HG02610 (cell line): ENCODE results near the gene PRAMEF10.
"Not testable (repeated sequence)": the region's sequence is repeated elsewhere in the genome, so short reads cannot be mapped to it uniquely, and the experiment has no call there.

ENCODE experiments used
- ATAC-seq: cut with Tn5 transposase; IDR thresholded peaks from one replicate; pipeline ENCODE4 v1.9.1; 2021; ENCODE audit warnings: mild to moderate bottlenecking, moderate library complexity; ENCODE audit not compliant: unreplicated experiment

Gene PRAMEF10, protein sequence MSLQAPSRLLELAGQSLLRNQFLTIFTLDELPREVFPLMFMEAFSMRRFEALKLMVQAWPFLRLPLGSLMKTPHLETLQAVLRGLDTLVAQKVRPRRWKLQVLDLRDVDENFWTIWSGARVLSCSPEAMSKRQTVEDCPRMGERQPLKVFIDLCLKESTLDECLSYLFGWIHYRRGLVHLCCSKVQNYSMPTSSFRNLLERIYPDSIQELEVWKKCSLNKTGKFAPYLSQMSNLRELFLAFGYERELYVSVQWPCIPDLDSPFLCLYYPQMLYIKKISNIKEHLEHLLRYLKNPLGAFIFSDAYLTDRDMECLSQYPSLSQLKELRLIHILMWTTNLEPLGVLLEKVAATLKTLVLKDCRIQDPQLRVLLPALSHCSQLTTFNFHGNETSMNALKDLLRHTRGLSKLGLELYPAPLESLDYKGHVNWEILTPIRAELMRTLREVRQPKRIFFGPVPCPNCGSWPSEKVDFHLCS

GRCh38 chr1:12898170-12898569 is at the start of gene PRAMEF10:
TSS of gene PRAMEF10 (minus strand) at chr1:12898270. CDS start at chr1:12895847, 2,423 bp downstream.
- not testable (repeated sequence) for ATAC-seq

- ATAC-seq, result not testable (repeated sequence)
Observed at GRCh38 chr1:12947480-12947879, 49.4 kb upstream of the PRAMEF10 start, which contains the start of gene PRAMEF6. TSS of gene PRAMEF6 (minus strand) at chr1:12947580. CDS start at chr1:12942518, 5,062 bp downstream.

DNA sequence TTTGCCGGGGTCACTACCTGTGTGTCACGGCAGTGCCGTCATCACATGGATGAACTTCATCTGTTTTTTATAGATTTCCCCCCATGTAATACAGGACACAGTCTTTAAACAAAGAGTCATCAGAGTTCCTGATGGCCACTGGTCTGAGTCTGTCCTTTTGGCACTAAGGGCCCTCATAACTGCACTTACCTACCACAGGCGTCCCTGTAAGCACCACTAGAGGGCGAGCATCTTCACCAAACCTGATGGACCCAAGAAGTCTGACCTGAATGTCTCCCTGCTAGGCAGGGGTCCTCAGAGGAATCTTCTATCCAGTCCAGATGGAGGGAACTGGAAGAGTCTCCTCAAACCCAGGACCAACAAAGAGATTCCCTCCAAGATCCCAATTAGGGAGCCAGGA is 26.3 kb upstream of the PRAMEF10 start:
- ATAC-seq, result not testable (repeated sequence)

DNA sequence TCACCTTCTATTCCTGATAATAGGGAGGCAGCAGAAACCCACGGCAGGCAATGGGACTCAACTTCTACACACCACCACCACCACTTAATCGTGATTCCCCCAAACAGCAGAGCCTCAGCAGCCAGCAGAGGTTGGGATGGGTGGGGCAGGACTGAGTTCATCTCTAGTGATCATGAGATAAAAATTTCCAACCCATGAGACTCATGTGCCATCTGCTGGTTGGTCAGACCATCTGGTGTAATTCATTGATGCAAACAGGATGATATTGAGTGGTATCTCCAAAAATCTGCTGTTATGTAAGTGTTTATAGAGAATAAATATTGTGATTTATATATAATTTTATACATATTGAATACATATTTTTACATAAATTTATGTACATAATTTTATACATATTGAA is 23.7 kb upstream of the PRAMEF10 start:
- ATAC-seq, result not testable (repeated sequence)

- not testable (repeated sequence) for ATAC-seq
Observed at GRCh38 chr1:12916310-12916709, 18.2 kb upstream of the PRAMEF10 start, which contains the start of gene PRAMEF7. TSS of gene PRAMEF7 (plus strand) at chr1:12916610. CDS start at chr1:12917693, 1,083 bp downstream.

DNA sequence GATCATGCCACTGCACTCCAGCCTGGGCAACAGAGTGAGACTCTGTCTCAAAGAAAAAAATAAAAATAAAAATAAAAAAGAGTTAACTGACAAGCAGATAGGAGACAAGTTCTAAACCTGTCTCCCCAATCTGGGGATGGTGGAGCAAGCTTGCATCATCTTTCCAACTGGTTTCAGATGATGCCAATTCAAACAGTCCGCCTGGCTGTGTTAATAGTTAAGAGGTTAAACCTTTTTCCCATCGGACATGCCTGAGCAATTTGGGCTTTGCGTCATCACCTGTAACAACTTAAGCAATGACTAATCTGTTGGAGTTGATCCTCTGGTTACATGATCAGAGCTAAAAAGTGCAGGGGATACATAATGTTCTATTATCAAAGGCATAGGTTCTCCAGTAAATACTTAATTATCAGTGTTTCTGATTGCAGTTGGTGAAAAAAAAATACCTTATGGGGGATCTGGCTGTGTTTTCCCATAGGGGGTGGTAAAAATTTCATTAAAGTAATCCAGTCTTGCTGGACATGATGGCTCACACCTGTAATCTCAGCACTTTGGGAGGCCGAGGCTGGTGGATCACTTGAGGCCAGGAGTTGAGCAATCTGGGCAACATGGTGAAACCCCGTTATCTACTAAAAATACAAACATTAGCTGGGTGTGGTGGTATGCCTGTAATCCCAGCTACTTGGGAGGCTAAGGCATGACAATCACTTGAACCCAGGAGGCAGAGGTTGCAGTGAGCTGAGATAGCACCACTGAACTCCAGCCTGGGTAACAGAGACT is 5.9 kb upstream of the PRAMEF10 start:
- ATAC-seq, result not testable (repeated sequence)

GRCh38 chr1:12899186-12899585 is 1.1 kb upstream of the PRAMEF10 start:
- ATAC-seq, result not testable (repeated sequence)

GRCh38 chr1:12886101-12886500 is 12.0 kb downstream of the PRAMEF10 start, which contains the start of gene PRAMEF4:
TSS of gene PRAMEF4 (minus strand) at chr1:12886201. CDS start at chr1:12883394, 2,807 bp downstream.
- not testable (repeated sequence) for ATAC-seq

- not testable (repeated sequence) for ATAC-seq
Observed at GRCh38 chr1:12878453-12878852, 19.6 kb downstream of the PRAMEF10 start.

- not testable (repeated sequence) for ATAC-seq
Observed at GRCh38 chr1:12863131-12863880, 34.8 kb downstream of the PRAMEF10 start.

GRCh38 chr1:12856786-12857185 is 41.3 kb downstream of the PRAMEF10 start, which contains the start of gene PRAMEF2:
TSS of gene PRAMEF2 (plus strand) at chr1:12857086. CDS start at chr1:12859010, 1,924 bp downstream.
- ATAC-seq, result not testable (repeated sequence)

DNA sequence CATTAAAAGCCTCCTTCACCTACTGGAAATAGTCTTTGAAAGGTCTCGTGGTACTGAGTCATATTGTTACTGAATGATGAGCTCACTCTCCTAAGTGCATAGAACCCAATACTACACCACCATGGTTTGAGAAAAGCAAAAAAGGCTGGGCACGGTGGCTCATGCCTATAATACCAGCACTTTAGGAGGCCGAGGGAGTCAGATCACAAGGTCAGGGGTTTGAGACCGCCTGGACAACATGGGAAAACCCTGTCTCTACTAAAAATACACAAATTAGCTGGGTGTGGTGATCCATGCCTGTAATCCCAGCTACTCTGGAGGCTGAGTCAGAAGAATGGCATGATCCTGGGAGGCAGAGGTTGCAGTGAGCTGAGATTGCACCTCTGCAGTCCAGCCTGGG is 46.3 kb downstream of the PRAMEF10 start:
- ATAC-seq, result no peak

DNA sequence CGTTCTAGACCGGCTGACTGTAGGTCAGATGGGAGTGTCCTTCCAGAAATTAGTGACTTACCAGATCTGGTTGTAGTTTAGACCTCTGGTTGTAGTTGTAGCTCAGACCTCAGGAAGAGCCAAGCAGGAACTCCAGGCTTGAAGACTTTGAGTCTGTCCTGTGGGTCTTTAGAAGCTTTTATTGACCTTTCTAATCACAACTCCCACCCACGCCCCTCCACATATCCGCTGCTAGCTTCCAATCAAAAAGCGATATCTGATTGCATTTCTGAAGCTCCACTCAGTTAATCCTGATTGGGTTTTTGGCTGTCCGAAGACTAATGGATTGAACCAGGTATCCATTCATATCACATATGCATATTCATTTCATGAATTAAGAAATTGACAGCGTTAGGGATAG is 49.5 kb downstream of the PRAMEF10 start, which contains the start of gene HNRNPCL1:
Gene HNRNPCL1 (minus strand): TSS at position 101 of the 400 bp plus-strand sequence. CDS start 431 bp downstream, outside the sequence.
- ATAC-seq, result not testable (repeated sequence)
